ENCODE data around the gene ZC3H12D.

- TF ChIP-seq CTCF (IDR thresholded peaks at IDR 0.05) (no peak), EP300 (IDR thresholded peaks at IDR 0.05) (no peak), POLR2A (IDR thresholded peaks at IDR 0.05) (no peak)
Observed at GRCh38 chr6:149438855-149439254, 46.0 kb downstream of the ZC3H12D start.
